GM23338 (cell line): Measurements from ENCODE around the gene HVCN1. TPM values are rescaled to one million over a fixed set of nuclear protein-coding genes. Genes with fewer than 3 reads are reported as not detected.

ENCODE experiments used
- ATAC-seq: fragments of 200-7000 bp; cut with Tn5 transposase; 3 replicates; pipeline ENCODE4 v1.9.1; 2020
- DNase-seq: peaks from one replicate; pipeline ENCODE4 v3.0.0-alpha.2; 2015; ENCODE audit warnings: low spot score
- H2AFZ ChIP-seq: fragments of 200-600 bp; sonication (generic); 2 replicates; pipeline ENCODE4 v1.8.0; 2016; ENCODE audit warnings: antibody characterized with exemption, mild to moderate bottlenecking, moderate library complexity
- H3F3A ChIP-seq: fragments of 200-600 bp; sonication (generic); replicated peaks from 2 replicates; pipeline ENCODE4 v1.8.0; 2017; ENCODE audit warnings: antibody characterized with exemption, mixed run types, low read depth
- H3K27ac ChIP-seq: fragments of 200-600 bp; sonication (generic); 2 replicates; pipeline ENCODE4 v1.6.1; 2016; ENCODE audit warnings: low read depth
- H3K27me3 ChIP-seq: fragments of 200-600 bp; sonication (generic); 2 replicates; pipeline ENCODE4 v1.8.0; 2016; ENCODE audit warnings: mild to moderate bottlenecking, mixed run types, moderate library complexity; ENCODE audit not compliant: insufficient read depth
- H3K36me3 ChIP-seq: fragments of 200-600 bp; sonication (generic); 2 replicates; pipeline ENCODE4 v1.8.0; 2016; ENCODE audit warnings: mild to moderate bottlenecking; ENCODE audit not compliant: insufficient read depth
- H3K4me1 ChIP-seq: fragments of 200-600 bp; sonication (generic); 2 replicates; pipeline ENCODE4 v1.8.0; 2016; ENCODE audit warnings: mild to moderate bottlenecking, moderate library complexity; ENCODE audit not compliant: insufficient read depth
- H3K4me2 ChIP-seq: fragments of 200-600 bp; sonication (generic); 2 replicates; pipeline ENCODE4 v1.7.1; 2017; ENCODE audit warnings: mixed run types
- H3K4me3 ChIP-seq: fragments of 200-600 bp; sonication (generic); 2 replicates; pipeline ENCODE4 v1.6.1; 2016; ENCODE audit warnings: mixed run types
- H3K79me2 ChIP-seq: fragments of 200-600 bp; sonication (generic); replicated peaks from 2 replicates; pipeline ENCODE4 v1.8.0; 2017; ENCODE audit warnings: mild to moderate bottlenecking; ENCODE audit not compliant: insufficient read depth
- H3K9me2 ChIP-seq: fragments of 200-600 bp; sonication (generic); 2 replicates; pipeline ENCODE4 v1.8.0; 2017; ENCODE audit not compliant: insufficient read depth
- H4K20me1 ChIP-seq: fragments of 200-600 bp; sonication (generic); replicated peaks from 2 replicates; pipeline ENCODE4 v1.8.0; 2017; ENCODE audit warnings: mild to moderate bottlenecking; ENCODE audit not compliant: insufficient read depth
- H3K27ac Mint-ChIP-seq: 2 replicates; pipeline ENCODE4 v1.8.0; 2020; ENCODE audit warnings: inconsistent platforms, mild to moderate bottlenecking, moderate library complexity, mixed read lengths
- H3K27me3 Mint-ChIP-seq: 3 replicates; pipeline ENCODE4 v1.8.0; 2022; ENCODE audit warnings: low read depth, mild to moderate bottlenecking, moderate library complexity, mixed read lengths, inconsistent platforms; ENCODE audit not compliant: insufficient read depth, poor library complexity
- H3K36me3 Mint-ChIP-seq: 3 replicates; pipeline ENCODE4 v1.8.0; 2021; ENCODE audit warnings: low read depth, mild to moderate bottlenecking, inconsistent platforms, moderate library complexity, mixed read lengths
- H3K4me1 Mint-ChIP-seq: 3 replicates; pipeline ENCODE4 v1.8.0; 2020; ENCODE audit warnings: mild to moderate bottlenecking, inconsistent platforms, mixed read lengths
- H3K4me3 Mint-ChIP-seq: 3 replicates; pipeline ENCODE4 v1.8.0; 2021; ENCODE audit warnings: moderate library complexity, mild to moderate bottlenecking, inconsistent platforms, mixed read lengths
- H3K9me3 Mint-ChIP-seq: 3 replicates; pipeline ENCODE4 v1.8.0; 2020; ENCODE audit warnings: moderate library complexity, mild to moderate bottlenecking, inconsistent platforms, mixed read lengths
- CTCF ChIP-seq, 2 experiments: fragments of 200-600 bp in 1 of 2; sonication (generic) in 1 of 2; conservative IDR thresholded peaks; 2 replicates each; pipeline versions ENCODE4 v1.5.1 to v1.6.1; 2016 to 2017; ENCODE audit warnings: antibody characterized with exemption in 2 of 2, low read depth in 2 of 2, mild to moderate bottlenecking in 2 of 2, moderate library complexity in 1 of 2
- EZH2phosphoT487 ChIP-seq: fragments of 200-600 bp; sonication (generic); IDR thresholded peaks from one replicate; pipeline ENCODE4 v1.8.1; 2018; ENCODE audit warnings: antibody characterized with exemption; ENCODE audit not compliant: unreplicated experiment
- JUNB ChIP-seq: IDR thresholded peaks from one replicate; pipeline ENCODE4 v1.6.1; 2016; ENCODE audit warnings: antibody characterized with exemption; ENCODE audit not compliant: unreplicated experiment
- POLR2AphosphoS5 ChIP-seq: IDR thresholded peaks from 2 replicates; pipeline ENCODE4 v1.6.1; 2016; ENCODE audit warnings: antibody characterized with exemption, low read depth
- STAT1 ChIP-seq: IDR thresholded peaks from one replicate; pipeline ENCODE4 v1.6.1; 2016; ENCODE audit warnings: antibody characterized with exemption; ENCODE audit not compliant: unreplicated experiment
- ZNF331 ChIP-seq: fragments of 250-450 bp; sonication (Bioruptor Pico); IDR thresholded peaks from 2 replicates; pipeline ENCODE4 v1.5.0; 2020; ENCODE audit warnings: low read depth, mild to moderate bottlenecking, moderate library complexity
- ZNF462 ChIP-seq: fragments of 250-450 bp; sonication (Bioruptor Pico); IDR thresholded peaks from 2 replicates; pipeline ENCODE4 v1.5.0; 2020; ENCODE audit warnings: mild to moderate bottlenecking, moderate library complexity
- polyA plus RNA-seq: library from polyadenylated mRNA; unstranded; fragments of >200 nt; fragmentation: Nextera tagmentation; extraction: Ambion mirVana; gene quantifications from 2 replicates; pipeline ENCODE4 v1.2.1, GENCODE V29; 2016
- total RNA-seq: library from RNA; depleted of rRNA; stranded (reverse); fragments of >200 nt; shearing (Covaris generic); gene quantifications from 2 replicates; pipeline ENCODE4 v1.2.3, GENCODE V29; 2014

Gene HVCN1
- total and polyA plus RNA-seq, 2 experiments from 2014 or later = 10.4 to 10.7 TPM

GRCh38 chr12:110704750-110705149, 15.8 kb upstream of the HVCN1 start:
- Histone ChIP-seq H3K27me3 (no peaks in the 10 kb centered on the region), H3K27ac (no peak overlapping the region), H3K36me3 (no peaks in the 10 kb centered on the region), H3K79me2 (no peaks in the 10 kb centered on the region), H3K9me2 (no peaks in the 10 kb centered on the region), H3F3A (no peaks in the 10 kb centered on the region), H4K20me1 (no peaks in the 10 kb centered on the region), H2AFZ (no peak overlapping the region), H3K4me3 (no peak overlapping the region), H3K4me2 (no peak overlapping the region), H3K4me1 (no peaks in the 10 kb centered on the region)
- H3K4me1 Mint-ChIP-seq = no peaks in the 10 kb centered on the region
- no peak overlapping the region for H3K27ac Mint-ChIP-seq
- H3K4me3 Mint-ChIP-seq = no peak overlapping the region
- TF ChIP-seq JUNB = no peak
- no peak for TF ChIP-seq STAT1
- TF ChIP-seq POLR2AphosphoS5 = no peak
- no peak for TF ChIP-seq ZNF331 (CRISPR knock-in tag)
- TF ChIP-seq CTCF (conservative IDR thresholded peaks at IDR 0.05; ENCODE audit: low read depth in 2 of 2) = peak; percentile 49 to 71
- no peak for TF ChIP-seq ZNF462 (CRISPR knock-in tag)
- no peak for TF ChIP-seq EZH2phosphoT487
- peak; percentile 72 for DNase-seq
- ATAC-seq = peak; percentile 89
- no peaks in the 10 kb centered on the region for H3K9me3 Mint-ChIP-seq
- H3K27me3 Mint-ChIP-seq = peaks cover 10% of the 10 kb centered on the region
- no peaks in the 10 kb centered on the region; the same call in 2 of the 3 replicates for H3K36me3 Mint-ChIP-seq
